Activated CD8-positive, alpha-beta memory T cell treated with anti-CD3 and anti-CD28 coated beads, Interleukin-2, amount 10 ng/mL, durations not matched to agents 7 days and 5 days (primary cell): ENCODE results near the gene CBLN3. TPM values are rescaled to one million over a fixed set of nuclear protein-coding genes. Genes with fewer than 3 reads are reported as not detected.
"Not testable (repeated sequence)": the region's sequence is repeated elsewhere in the genome, so short reads cannot be mapped to it uniquely, and the experiment has no call there.

ENCODE experiments used
- ATAC-seq: fragments of 150-1000 bp; cut with Tn5 transposase; one replicate; pipeline ENCODE4 v1.10.0; 2021; ENCODE audit warnings: moderate library complexity
- CTCF ChIA-PET: fragments of 350-600 bp; sonication (Branson Sonifier 250); formaldehyde crosslinking; loops from one replicate; lab custom pipeline; 2021; ENCODE audit warnings: antibody characterized with exemption; lab: Charles Lee
- DNase-seq: peaks from one replicate; pipeline ENCODE4 v3.0.0-alpha.2; 2020
- H3K27ac Mint-ChIP-seq: one replicate; pipeline ENCODE4 v1.8.0; 2021; ENCODE audit warnings: mild to moderate bottlenecking, mixed read lengths
- H3K27me3 Mint-ChIP-seq: one replicate; pipeline ENCODE4 v1.8.0; 2021; ENCODE audit warnings: mixed read lengths
- H3K36me3 Mint-ChIP-seq: one replicate; pipeline ENCODE4 v1.8.0; 2021; ENCODE audit warnings: mild to moderate bottlenecking, mixed read lengths
- H3K4me1 Mint-ChIP-seq: one replicate; pipeline ENCODE4 v1.8.0; 2021; ENCODE audit warnings: mixed read lengths
- H3K4me3 Mint-ChIP-seq: one replicate; pipeline ENCODE4 v1.8.0; 2021; ENCODE audit warnings: mild to moderate bottlenecking, moderate library complexity, mixed read lengths
- H3K9me3 Mint-ChIP-seq: one replicate; pipeline ENCODE4 v1.8.0; 2022; ENCODE audit warnings: low read depth, mixed read lengths
- total RNA-seq, 2 experiments: library from RNA; stranded (reverse); gene quantifications; one replicate each; pipeline ENCODE4 v1.2.3, GENCODE V29; 2021

The CBLN3 gene
- total RNA-seq, 2 experiments from 2014 or later: 5.0 to 7.1 TPM

DNA sequence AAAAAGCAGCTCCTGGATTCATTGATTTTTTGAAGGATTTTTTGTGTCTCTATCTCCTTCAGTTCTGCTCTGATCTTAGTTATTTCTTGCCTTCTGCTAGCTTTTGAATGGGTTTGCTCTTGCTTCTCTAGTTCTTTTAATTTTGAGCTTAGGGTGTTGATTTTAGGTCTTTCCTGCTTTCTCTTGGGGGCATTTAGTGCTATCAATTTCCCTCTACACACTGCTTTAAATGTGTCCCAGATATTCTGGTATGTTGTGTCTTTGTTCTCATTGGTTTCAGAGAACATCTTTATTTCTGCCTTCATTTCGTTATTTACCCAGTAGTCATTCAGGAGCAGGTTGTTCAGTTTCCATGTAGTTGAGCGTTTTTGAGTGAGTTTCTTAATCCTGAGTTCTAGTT, 21.4 kb upstream of the CBLN3 start:
- CTCF ChIA-PET, H3K9me3 Mint-ChIP-seq, H3K4me1 Mint-ChIP-seq, H3K4me3 Mint-ChIP-seq, H3K27ac Mint-ChIP-seq, H3K27me3 Mint-ChIP-seq, ATAC-seq, DNase-seq: not testable (repeated sequence)
- H3K36me3 Mint-ChIP-seq: peaks cover 26% of the 10 kb centered on the region

GRCh38 chr14:24443053-24443665, 13.7 kb upstream of the CBLN3 start:
- ATAC-seq: no peak
- CTCF ChIA-PET: interaction anchor here (0.6 to 6.0 kb wide), 7 partner anchors 12 to 355 kb away, joined by 3 to 70 read pairs (median 3); partner anchors contain the start of genes ADCY4, CBLN3 and KHNYN
- H3K4me3 Mint-ChIP-seq: peak overlapping the region; percentile 90

DNA sequence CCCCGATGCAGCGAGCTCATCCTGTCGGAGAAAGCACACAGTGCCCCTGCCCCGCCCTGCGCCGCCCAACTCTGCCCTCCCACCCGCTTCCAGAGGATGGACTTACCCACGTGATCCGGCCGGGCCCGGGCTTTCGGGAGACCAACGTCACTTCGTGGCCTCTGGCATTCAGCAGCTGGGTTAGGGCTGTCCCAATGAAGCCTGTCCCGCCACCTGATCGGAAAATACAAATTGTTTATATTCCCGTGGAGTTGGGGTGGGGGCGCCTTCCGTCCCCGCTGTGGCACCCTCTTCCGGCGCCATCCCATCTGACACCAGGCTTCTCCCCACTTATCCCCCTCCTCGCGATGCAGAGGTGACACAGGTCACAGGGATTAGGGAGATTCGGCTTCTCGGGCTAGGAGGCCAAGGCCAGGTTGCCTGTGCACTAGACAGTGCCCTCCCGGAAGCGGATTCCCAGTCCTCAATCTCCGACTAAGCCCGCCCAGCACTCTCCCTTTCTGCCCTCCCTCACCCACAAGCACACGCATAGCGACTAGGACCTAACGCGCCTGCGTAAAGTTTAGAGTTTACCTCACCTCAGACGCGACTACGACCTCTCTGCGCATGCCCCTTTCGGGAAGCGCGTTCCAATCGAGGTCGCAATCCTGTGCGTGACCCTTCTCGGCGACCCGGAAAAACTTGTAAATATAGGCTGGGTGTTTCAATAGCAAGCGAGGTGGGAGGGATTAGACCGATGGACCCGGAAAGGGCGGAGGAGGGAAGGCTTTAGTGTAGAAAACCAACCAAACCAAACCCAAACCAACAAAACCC, 13.0 kb upstream of the CBLN3 start, which contains the start of gene SDR39U1:
Gene SDR39U1 (minus strand): TSS at position 537 of the 813 bp plus-strand sequence. CDS start 7 bp downstream, at position 530.
- H3K4me3 Mint-ChIP-seq: peak within 1 kb of the TSS; percentile 90
- H3K27me3 Mint-ChIP-seq: peaks cover 2% of the 10 kb centered on the region
- peaks cover 33% of the 10 kb centered on the region for H3K36me3 Mint-ChIP-seq
- CTCF ChIA-PET: interaction anchor here (0.6 to 6.0 kb wide), 10 partner anchors 9 to 231 kb away, joined by 3 to 70 read pairs (median 4); partner anchors contain the start of genes ADCY4, CBLN3, KHNYN and TINF2
- ATAC-seq (peak; percentile 94), DNase-seq (peak; percentile 99)
- no peaks in the 10 kb centered on the region for H3K9me3 Mint-ChIP-seq
- H3K4me1 Mint-ChIP-seq: peaks cover 53% of the 10 kb centered on the region
- H3K27ac Mint-ChIP-seq: peak within 1 kb of the TSS; percentile 98

More at GRCh38 chr14:24443053-24443665, 13.7 kb upstream of the CBLN3 start:
- Mint-ChIP-seq H3K4me1 (peaks cover 46% of the 10 kb centered on the region), H3K9me3 (no peaks in the 10 kb centered on the region), H3K36me3 (peaks cover 28% of the 10 kb centered on the region), H3K27me3 (peaks cover 2% of the 10 kb centered on the region), H3K27ac (peak overlapping the region; percentile 98)
- DNase-seq: no peak

DNA sequence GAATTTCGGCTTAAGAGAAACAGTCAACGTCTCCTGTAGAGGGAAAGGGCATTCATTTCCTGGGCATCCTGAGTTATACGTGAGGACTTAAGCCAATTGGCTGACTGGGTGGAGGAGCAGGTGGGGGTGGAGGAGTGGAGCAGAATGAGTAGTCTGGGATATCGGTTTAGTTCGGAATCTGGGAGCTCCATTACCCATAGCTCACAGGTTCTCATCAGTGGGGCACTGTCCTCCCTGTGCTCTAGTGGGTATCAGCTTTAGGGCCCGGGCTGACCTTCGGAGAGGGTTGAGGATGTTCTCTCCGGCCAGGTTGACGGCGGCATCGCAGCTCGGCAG, 12.4 kb upstream of the CBLN3 start:
- Mint-ChIP-seq H3K36me3 (peaks cover 36% of the 10 kb centered on the region), H3K4me1 (peaks cover 59% of the 10 kb centered on the region), H3K27ac (peak overlapping the region; percentile 98), H3K4me3 (peak overlapping the region; percentile 90), H3K27me3 (peaks cover 2% of the 10 kb centered on the region), H3K9me3 (no peaks in the 10 kb centered on the region)
- ATAC-seq: no peak
- no peak for DNase-seq
- CTCF ChIA-PET: interaction anchor here (0.8 to 6.0 kb wide), 9 partner anchors 9 to 232 kb away, joined by 3 to 70 read pairs (median 4); partner anchors contain the start of genes ADCY4, CBLN3, KHNYN and TINF2

GRCh38 chr14:24441485-24441884, 12.0 kb upstream of the CBLN3 start:
- H3K4me3 Mint-ChIP-seq: peak overlapping the region; percentile 90
- DNase-seq (no peak), ATAC-seq (no peak)
- CTCF ChIA-PET: interaction anchor here (0.8 to 6.0 kb wide), 9 partner anchors 8 to 232 kb away, joined by 3 to 70 read pairs (median 4); partner anchors contain the start of genes ADCY4, CBLN3, KHNYN and TINF2
- H3K27me3 Mint-ChIP-seq: peaks cover 2% of the 10 kb centered on the region
- peak overlapping the region; percentile 98 for H3K27ac Mint-ChIP-seq
- peaks cover 38% of the 10 kb centered on the region for H3K36me3 Mint-ChIP-seq
- H3K9me3 Mint-ChIP-seq: no peaks in the 10 kb centered on the region
- peaks cover 62% of the 10 kb centered on the region for H3K4me1 Mint-ChIP-seq

- Mint-ChIP-seq H3K4me1 (peaks cover 68% of the 10 kb centered on the region), H3K4me3 (peak overlapping the region; percentile 90), H3K9me3 (no peaks in the 10 kb centered on the region), H3K27me3 (peaks cover 2% of the 10 kb centered on the region), H3K36me3 (peaks cover 38% of the 10 kb centered on the region), H3K27ac (peak overlapping the region; percentile 17)
- no peak for DNase-seq
- CTCF ChIA-PET: interaction anchor here (0.7 to 6.0 kb wide), 9 partner anchors 10 to 233 kb away, joined by 3 to 70 read pairs (median 4); partner anchors contain the start of genes ADCY4, CBLN3, CIDEB and KHNYN
- no peak for ATAC-seq
Observed at GRCh38 chr14:24440606-24441399, 11.3 kb upstream of the CBLN3 start.

DNA sequence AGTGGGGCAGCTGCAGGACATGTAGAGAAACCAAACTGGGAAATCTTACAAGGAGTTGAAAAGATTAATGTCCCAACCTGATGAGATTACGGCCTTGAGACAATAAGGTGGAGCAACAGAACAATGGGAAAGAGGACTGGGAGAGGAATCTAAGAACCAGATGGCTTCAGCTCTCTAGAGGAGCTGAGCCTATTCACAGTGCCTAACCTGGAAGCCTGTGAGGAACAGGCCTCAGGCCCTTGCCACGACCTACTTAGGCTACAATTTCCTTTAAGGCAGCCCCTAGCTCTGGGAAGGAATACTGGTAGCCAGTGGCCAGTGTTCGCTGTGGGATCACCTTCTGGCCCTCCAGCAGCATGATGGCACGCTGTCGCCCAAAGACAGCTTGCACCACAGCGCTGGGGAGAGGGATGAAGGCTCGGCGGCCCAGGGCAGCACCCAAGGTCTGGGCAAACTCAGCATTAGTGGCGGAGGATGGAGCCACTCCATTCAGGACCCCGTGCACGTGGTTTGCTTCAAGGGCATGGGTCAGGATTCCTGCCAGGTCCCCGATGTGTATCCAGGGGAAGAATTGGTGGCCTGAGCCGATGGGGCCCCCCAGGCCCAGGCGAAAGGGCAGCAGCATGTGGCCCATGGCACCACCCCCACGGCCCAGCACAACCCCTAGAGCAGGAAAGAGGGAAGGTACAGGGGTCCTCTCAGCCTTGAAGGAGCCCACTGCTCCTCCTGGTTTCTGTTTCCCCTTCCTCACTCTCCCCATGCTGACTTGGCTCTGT, 10.6 kb upstream of the CBLN3 start:
- H3K4me1 Mint-ChIP-seq: peaks cover 71% of the 10 kb centered on the region

GRCh38 chr14:24439257-24439656, 9.8 kb upstream of the CBLN3 start:
- Mint-ChIP-seq H3K27ac (no peak overlapping the region), H3K9me3 (no peaks in the 10 kb centered on the region), H3K36me3 (peaks cover 38% of the 10 kb centered on the region), H3K27me3 (peaks cover 2% of the 10 kb centered on the region), H3K4me1 (peaks cover 71% of the 10 kb centered on the region), H3K4me3 (no peak overlapping the region)
- no peak for DNase-seq
- no peak for ATAC-seq
- CTCF ChIA-PET: interaction anchor here (5.4 to 6.0 kb wide), 2 partner anchors 8 to 106 kb away, joined by 66 to 70 read pairs; partner anchors contain the start of genes ADCY4, CBLN3 and KHNYN

More for the DNA sequence above, 10.6 kb upstream of the CBLN3 start:
- Mint-ChIP-seq H3K36me3 (peaks cover 38% of the 10 kb centered on the region), H3K4me3 (no peak overlapping the region), H3K9me3 (no peaks in the 10 kb centered on the region), H3K27me3 (peaks cover 2% of the 10 kb centered on the region), H3K27ac (peak overlapping the region; percentile 5)
- DNase-seq: no peak
- no peak for ATAC-seq
- CTCF ChIA-PET: interaction anchor here (1.5 to 6.0 kb wide), 3 partner anchors 9 to 132 kb away, joined by 6 to 70 read pairs (median 66); partner anchors contain the start of genes ADCY4, CBLN3, CIDEB and KHNYN

DNA sequence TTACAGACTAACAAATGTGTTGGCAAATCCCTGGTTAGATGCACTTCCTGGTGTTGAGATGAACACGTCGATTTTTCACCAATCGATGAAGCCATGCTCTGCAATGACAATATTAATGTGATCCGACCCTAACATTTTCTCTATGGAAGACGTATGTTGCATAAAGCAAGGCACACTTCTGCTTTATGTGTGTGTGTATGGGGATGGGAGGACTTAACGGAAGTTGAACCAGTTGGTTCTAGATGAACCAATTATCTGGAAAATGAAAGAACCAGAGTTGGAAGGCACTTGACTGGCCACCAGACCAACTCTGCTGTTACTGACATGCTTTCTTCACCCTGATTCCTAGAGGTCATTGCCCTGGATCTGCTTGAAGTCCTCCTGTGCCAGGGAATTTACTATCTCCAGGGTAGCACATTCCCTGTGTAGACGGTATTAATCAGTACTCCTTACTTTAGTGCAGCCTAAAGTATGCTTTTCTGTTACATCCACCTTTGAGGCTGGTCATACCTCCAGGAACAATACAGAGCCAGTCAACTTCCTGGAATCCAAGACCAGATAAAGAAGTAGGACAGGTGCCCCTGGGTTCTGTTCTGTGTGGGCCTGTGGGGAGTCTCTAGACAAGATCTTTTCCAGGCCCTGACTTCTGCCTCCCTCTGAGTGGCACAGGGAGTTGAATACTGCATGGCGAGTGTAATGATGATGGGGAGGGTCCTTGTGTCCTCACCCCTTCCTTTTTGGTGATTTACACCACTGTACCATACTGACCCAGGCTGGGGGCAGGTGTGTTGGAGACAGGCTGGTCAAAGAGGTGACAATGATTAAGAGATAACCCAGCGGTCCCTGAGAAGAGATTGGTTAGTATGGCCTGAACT, 9.0 kb upstream of the CBLN3 start:
- ATAC-seq (no peak), DNase-seq (no peak)
- CTCF ChIA-PET: interaction anchor here (0.8 to 16.8 kb wide), 6 partner anchors 8 to 109 kb away, joined by 3 to 854 read pairs (median 40); partner anchors contain the start of genes ADCY4, CBLN3, KHNYN and RIPK3
- peaks cover 2% of the 10 kb centered on the region for H3K27me3 Mint-ChIP-seq
- no peaks in the 10 kb centered on the region for H3K9me3 Mint-ChIP-seq
- H3K27ac Mint-ChIP-seq: peak overlapping the region; percentile 72
- H3K36me3 Mint-ChIP-seq: peaks cover 38% of the 10 kb centered on the region
- H3K4me1 Mint-ChIP-seq: peaks cover 69% of the 10 kb centered on the region
- H3K4me3 Mint-ChIP-seq: no peak overlapping the region

- Mint-ChIP-seq H3K4me1 (peaks cover 71% of the 10 kb centered on the region), H3K27ac (peak overlapping the region; percentile 72), H3K4me3 (no peak overlapping the region), H3K27me3 (peaks cover 1% of the 10 kb centered on the region), H3K36me3 (peaks cover 44% of the 10 kb centered on the region), H3K9me3 (no peaks in the 10 kb centered on the region)
- DNase-seq (no peak), ATAC-seq (no peak)
- CTCF ChIA-PET: interaction anchor here (0.8 to 16.8 kb wide), 12 partner anchors 9 to 236 kb away, joined by 3 to 854 read pairs (median 4); partner anchors contain the start of genes ADCY4, LTB4R, LTB4R2 and MDP1
Observed at GRCh38 chr14:24437736-24438067, 8.2 kb upstream of the CBLN3 start.
